AG08395 (cell line): ENCODE measurements around the gene TMEM258.

Experiments
- DNase-seq: peaks from one replicate; pipeline ENCODE4 v3.0.0; 2012; ENCODE audit warnings: mixed read lengths, low spot score

TMEM258 gene

DNA sequence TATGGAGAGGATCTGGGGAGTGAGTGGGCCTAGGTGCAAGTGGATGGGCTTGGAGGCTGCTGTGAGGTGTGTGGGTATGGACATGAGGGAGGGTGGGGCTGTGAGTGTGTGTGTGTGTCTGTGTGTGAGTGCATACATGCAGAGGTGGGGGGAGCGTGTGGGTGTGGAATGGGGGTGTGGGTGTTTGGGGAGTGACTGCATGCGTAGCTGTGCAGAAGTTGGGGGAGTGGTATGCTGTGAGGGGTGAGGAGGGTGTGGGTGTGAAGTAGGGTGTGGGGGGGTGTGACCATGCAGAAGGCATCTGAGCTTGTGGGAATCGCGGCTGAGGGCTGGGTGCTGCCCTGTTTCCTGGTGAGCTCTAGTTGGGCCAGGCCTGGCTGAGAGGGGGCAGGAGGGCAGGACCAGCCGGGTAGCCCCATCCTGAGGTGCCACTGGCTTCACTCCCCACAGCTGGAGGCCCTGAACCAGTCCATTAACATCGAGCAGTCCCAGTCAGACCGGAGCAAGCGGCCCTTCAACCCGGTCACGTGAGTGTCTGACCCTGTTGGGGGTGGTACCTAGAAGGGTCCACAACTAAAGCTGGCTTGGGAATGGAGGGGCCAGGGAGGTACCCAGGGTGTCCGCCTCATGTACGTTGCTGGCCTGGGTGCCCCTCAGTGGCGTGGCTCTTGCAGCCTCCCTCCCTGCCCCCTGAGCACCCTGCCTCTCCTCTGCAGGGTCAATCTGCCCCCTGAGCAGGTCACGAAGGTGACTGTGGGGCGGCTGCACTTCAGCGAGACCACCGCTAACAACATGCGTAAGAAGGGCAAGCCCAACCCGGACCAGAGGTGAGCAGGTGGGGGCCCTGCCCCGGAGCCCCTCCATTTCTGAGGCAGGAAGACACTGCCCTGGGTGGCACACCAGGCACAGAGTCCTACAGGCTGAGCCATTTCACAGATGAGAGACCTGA is 16.5 kb downstream of the TMEM258 start:
- no peak for DNase-seq

- no peak for DNase-seq
Measured at GRCh38 chr11:61775106-61775505, 17.3 kb downstream of the TMEM258 start.

DNA sequence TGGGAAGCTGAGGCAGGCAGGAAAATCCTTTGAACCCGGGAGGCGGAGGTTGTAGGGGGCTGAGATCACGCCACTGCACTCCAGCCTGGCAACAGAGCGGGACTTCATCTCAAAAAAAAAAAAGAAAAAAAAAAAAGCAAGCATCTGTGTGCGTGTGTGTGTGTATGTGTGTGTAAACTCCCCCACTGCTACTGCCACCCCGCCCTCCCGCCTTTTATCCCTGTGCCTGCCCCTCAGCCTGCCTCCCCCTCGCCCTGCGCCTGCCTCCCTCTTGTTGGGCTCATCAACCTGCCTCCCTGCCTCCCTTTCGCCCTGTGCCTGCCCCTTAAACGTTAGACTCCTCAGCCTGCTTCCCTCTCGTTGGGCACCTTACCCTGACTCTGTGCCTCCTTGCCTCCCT is 18.0 kb downstream of the TMEM258 start:
- no peak for DNase-seq

GRCh38 chr11:61773809-61774208 is 18.6 kb downstream of the TMEM258 start:
- DNase-seq, result no peak

- no peak for DNase-seq
Measured at GRCh38 chr11:61773356-61773755, 19.0 kb downstream of the TMEM258 start.

- DNase-seq, result no peak
Measured at GRCh38 chr11:61771985-61772455, 20.4 kb downstream of the TMEM258 start.

GRCh38 chr11:61771195-61771894 is 21.1 kb downstream of the TMEM258 start:
- DNase-seq, result no peak

- no peak for DNase-seq
Measured at GRCh38 chr11:61769946-61770683, 22.3 kb downstream of the TMEM258 start.

DNA sequence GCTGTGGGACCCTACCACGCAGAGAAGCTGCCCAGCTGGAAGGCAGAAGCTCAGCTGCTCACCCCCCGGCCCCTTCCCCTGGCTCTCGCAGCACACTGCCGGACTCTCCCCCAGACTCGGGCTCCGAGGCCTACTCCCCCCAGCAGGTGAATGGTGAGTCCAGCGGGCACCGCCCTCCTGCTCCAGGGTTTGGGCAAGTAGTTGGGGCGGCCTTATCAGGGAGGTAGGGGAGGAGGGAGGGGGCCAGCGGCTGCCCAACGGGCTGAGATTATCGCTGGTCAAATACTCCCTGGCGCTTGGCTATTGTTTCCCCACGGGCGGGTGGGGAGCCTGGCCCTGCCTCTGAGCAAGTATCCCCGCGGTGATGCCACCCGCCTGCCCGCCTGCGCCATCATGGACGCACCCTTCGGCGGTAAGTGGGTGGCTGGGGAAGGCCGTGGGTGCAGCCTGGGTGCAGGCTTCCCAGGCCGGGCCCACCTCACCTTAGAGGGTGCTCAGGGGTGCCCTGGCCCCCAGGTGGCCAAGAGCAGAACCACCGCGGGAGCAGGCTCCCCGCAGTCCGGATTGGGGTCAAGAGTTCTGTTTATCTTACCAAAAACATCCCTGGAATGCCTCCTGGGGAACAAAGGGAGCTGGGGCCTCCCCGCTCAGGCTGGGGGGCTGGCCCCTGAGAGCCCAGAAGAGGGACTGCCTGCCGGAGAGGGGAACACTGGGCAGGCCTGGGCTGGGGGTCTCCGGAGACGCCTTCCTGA is 23.1 kb downstream of the TMEM258 start:
- DNase-seq, result peak; percentile 17

DNA sequence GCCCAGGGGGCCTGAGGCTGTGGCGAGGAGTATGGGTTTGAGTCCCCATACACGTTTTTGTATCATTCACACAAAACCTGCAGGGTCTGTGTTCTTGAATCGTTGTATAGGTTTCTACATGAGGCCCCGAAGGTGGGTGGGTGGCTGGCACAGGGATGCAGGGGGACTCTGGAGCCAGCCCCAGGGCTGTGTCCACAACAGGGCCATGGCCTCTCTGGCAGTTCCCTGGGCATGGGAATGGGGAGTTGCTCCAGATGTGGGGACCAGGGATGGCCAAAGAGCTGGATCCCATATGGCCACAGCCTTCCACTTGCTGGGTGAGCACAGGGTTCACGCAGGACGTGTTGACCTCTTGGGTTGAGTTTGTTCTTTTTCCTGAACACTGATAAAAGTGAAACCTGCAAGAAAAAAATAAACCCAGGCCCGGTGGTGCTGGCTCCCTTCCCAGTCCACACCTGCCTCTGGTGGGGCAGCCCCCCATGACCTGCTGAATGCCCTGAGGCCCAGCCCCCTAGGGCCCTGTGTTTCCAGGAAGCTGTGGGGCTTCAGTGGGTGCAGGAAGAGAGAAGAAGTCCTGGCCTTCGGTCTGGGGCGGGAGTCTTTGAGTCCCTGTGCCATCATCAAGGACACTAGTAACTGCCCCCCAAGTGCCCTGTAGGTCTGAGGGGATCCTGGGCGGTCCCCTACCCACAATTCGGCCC is 23.9 kb downstream of the TMEM258 start:
- DNase-seq, result no peak

GRCh38 chr11:61766353-61766841 is 26.0 kb downstream of the TMEM258 start:
- no peak for DNase-seq

GRCh38 chr11:61765550-61766253 is 26.7 kb downstream of the TMEM258 start:
- no peak for DNase-seq

GRCh38 chr11:61764606-61765260 is 27.7 kb downstream of the TMEM258 start:
- no peak for DNase-seq

DNA sequence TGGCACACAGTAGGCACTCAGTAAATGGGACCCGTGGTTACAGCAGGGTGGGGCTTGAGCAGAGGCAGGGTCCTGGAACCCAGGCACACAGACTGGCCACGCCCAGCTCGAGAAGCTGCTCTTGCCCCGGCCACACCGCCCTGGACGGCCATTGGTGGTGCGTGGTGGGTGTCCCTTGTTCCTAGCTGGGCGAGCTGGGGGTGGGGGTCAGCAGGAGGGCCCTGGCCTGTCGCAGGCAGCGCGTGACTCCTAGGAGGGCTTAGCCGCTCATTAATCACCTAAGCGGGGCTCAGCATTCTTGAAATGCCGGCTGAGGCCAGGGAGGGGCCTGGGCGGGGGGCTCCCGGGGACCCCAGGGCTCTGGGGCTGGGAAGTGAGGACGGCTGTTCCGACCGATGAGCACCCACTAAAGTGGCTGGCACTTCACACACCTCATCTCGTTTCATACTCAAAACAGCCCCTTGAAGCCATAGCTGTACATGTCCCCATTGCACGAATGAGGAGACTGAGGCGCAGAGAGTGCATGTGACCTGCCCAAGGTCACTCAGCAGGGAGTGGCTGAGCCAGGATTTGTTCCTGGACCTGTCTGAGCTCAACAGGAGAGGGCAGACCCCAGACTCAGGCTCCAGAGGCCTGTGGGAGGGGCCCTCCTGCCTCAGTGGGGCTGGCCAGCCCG is 28.3 kb downstream of the TMEM258 start:
- DNase-seq, result no peak

DNA sequence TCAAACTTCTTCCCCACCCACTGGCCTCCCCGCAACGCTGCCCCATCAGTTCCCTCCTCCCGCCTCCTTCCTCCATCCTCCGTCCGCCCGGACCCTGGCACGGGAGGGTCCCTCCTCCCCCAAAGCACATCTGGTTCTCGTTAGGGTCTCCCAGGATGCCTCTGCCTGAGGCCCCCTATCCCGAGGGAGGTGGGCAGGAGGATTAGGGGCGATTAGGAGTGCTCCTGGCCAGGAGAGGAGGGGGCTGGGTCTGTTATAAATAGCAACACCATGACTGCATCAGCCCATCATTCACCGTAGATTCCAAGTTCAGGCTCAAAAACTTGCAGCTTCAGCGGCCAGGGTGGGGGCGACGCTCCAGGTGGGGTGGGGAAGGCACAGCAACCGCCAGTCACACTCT is 29.6 kb downstream of the TMEM258 start:
- DNase-seq, result no peak

DNA sequence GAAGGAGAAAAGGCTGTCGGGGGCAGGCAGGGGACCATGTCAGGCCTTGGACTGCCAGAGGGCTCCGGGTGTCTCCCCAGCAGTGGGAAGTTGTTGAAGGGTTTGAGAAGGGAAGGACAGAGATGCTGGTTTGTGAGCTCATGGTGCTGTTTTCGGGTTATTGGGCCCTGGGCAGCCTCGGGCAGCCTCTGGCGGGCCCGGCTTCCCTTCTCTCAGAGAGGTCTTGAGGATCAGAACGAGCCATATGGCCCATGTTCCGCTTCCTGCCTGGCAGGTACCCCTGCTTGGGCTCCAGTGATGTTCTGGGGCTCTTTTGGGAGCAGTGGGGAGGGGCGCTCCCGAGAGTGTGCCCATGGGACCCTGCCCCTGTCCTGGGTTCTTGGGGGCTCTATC is 30.2 kb downstream of the TMEM258 start:
- DNase-seq, result no peak

- DNase-seq, result no peak
Measured at GRCh38 chr11:61761440-61762222, 30.8 kb downstream of the TMEM258 start.

- DNase-seq, result no peak
Measured at GRCh38 chr11:61760946-61761345, 31.5 kb downstream of the TMEM258 start.
